ENCODE measurements around the gene SFMBT2. TPM values are rescaled to one million over a fixed set of nuclear protein-coding genes. Genes with fewer than 3 reads are reported as not detected.

The SFMBT2 gene
- total RNA-seq, 1 experiment from 2014 or later, result 14.3 TPM

DNA sequence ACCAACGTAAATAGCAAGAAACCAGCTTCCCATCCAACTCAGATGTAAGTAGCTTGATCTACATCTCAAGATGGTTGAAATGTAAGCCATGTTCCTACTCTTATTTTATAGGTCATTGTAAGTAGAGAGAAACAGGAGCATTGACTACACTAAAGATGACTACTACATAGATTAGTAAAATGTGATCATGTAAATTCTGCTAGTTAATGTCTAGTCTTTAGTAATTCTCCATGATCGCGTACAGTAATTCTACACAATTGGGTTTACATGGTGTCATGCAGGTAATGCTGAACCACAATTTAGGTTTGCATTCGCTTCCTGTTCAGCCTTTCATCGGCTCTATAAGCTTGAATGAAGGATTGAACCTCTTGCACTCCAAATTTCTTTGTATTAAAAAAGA, 14.9 kb upstream of the SFMBT2 start:
- no peak for TF ChIP-seq NFE2L1 (CRISPR knock-in tag; IDR thresholded peaks at IDR 0.05)
- no peak for TF ChIP-seq EMX1 (CRISPR knock-in tag; IDR thresholded peaks at IDR 0.05)
- no peak for TF ChIP-seq ZBTB21 (CRISPR knock-in tag; IDR thresholded peaks at IDR 0.05; ENCODE audit: borderline replicate concordance)
- TF ChIP-seq MYBL2 (CRISPR knock-in tag; IDR thresholded peaks at IDR 0.05), result no peak
- DNase-seq (ENCODE audit: low spot score) (no peak), ATAC-seq (no peak)
- ChIA-PET CTCF (no interaction called here), POLR2A (no interaction called here)
- Mint-ChIP-seq H3K9me3 (no peaks in the 10 kb centered on the region), H3K4me3 (no peak overlapping the region), H3K36me3 (no peaks in the 10 kb centered on the region), H3K4me1 (peaks cover 51% of the 10 kb centered on the region), H3K27me3 (ENCODE audit: low read depth) (peaks cover 49% of the 10 kb centered on the region), H3K27ac (no peak overlapping the region)

DNA sequence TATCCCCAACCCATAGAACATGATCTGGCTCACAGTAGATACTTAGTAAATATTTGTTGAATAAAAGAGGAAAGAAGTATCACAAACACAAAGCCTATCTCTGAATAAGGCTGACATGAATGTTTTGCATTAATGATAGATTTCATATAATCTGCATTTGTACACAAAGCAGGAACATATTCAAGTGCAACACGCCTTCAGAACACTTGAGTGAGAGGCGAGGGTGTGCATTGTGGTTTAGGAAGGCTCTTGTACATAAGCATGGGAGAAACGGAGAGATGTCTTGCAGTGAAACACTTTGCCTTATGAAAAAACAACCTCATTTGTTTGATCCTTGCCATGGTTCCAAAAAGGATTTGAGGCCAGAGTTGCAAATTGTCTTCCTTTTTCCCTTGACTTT, 14.1 kb upstream of the SFMBT2 start:
- CTCF ChIA-PET, result interaction anchor here (0.7 to 1.3 kb wide), 3 partner anchors 95 to 304 kb away, joined by 3 to 6 read pairs (median 4); no protein-coding TSS in a partner anchor

DNA sequence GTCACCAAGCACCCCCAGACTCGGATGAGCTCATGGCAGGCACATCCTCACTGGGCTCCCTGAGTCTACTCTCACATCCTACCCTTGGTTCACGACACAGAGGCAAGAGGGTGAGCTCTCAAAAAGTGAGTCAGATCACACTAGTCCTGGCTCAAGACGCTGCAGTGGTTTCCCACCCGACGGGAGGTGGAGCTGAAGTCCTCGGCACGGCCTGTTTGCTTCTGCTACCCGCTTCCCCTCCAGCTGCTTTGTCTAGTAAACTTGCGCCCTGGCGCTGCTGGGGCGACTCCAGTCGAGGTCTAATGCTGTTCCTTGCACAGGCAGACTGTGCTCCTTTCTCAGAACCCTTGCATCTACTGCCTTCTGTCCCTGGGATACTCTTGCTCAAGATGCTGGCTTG, 13.5 kb upstream of the SFMBT2 start:
- no peaks in the 10 kb centered on the region for H3K36me3 Mint-ChIP-seq
- peak overlapping the region; percentile 47 for H3K4me3 Mint-ChIP-seq
- ChIA-PET CTCF (interaction anchor here (0.7 to 1.3 kb wide), 3 partner anchors 96 to 303 kb away, joined by 3 to 6 read pairs (median 4); no protein-coding TSS in a partner anchor), POLR2A (no interaction called here)
- DNase-seq (ENCODE audit: low spot score) (peak; percentile 24), ATAC-seq (peak; percentile 62)
- H3K4me1 Mint-ChIP-seq, result peaks cover 47% of the 10 kb centered on the region
- H3K27me3 Mint-ChIP-seq (ENCODE audit: low read depth), result peaks cover 51% of the 10 kb centered on the region
- H3K9me3 Mint-ChIP-seq, result peaks cover 5% of the 10 kb centered on the region
- TF ChIP-seq, protein P1, sequence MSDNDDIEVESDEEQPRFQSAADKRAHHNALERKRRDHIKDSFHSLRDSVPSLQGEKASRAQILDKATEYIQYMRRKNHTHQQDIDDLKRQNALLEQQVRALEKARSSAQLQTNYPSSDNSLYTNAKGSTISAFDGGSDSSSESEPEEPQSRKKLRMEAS (CRISPR knock-in tag; IDR thresholded peaks at IDR 0.05), result no peak
- TF ChIP-seq ZNF423 (CRISPR knock-in tag; IDR thresholded peaks at IDR 0.05), result no peak
- TF ChIP-seq, protein P2, sequence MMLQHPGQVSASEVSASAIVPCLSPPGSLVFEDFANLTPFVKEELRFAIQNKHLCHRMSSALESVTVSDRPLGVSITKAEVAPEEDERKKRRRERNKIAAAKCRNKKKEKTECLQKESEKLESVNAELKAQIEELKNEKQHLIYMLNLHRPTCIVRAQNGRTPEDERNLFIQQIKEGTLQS (CRISPR knock-in tag; conservative IDR thresholded peaks at IDR 0.05), result no peak
- TF ChIP-seq, protein P3, sequence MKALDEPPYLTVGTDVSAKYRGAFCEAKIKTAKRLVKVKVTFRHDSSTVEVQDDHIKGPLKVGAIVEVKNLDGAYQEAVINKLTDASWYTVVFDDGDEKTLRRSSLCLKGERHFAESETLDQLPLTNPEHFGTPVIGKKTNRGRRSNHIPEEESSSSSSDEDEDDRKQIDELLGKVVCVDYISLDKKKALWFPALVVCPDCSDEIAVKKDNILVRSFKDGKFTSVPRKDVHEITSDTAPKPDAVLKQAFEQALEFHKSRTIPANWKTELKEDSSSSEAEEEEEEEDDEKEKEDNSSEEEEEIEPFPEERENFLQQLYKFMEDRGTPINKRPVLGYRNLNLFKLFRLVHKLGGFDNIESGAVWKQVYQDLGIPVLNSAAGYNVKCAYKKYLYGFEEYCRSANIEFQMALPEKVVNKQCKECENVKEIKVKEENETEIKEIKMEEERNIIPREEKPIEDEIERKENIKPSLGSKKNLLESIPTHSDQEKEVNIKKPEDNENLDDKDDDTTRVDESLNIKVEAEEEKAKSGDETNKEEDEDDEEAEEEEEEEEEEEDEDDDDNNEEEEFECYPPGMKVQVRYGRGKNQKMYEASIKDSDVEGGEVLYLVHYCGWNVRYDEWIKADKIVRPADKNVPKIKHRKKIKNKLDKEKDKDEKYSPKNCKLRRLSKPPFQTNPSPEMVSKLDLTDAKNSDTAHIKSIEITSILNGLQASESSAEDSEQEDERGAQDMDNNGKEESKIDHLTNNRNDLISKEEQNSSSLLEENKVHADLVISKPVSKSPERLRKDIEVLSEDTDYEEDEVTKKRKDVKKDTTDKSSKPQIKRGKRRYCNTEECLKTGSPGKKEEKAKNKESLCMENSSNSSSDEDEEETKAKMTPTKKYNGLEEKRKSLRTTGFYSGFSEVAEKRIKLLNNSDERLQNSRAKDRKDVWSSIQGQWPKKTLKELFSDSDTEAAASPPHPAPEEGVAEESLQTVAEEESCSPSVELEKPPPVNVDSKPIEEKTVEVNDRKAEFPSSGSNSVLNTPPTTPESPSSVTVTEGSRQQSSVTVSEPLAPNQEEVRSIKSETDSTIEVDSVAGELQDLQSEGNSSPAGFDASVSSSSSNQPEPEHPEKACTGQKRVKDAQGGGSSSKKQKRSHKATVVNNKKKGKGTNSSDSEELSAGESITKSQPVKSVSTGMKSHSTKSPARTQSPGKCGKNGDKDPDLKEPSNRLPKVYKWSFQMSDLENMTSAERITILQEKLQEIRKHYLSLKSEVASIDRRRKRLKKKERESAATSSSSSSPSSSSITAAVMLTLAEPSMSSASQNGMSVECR (CRISPR knock-in tag; IDR thresholded peaks at IDR 0.05; ENCODE audit: borderline replicate concordance), result no peak
- TF ChIP-seq PRRX2 (CRISPR knock-in tag; IDR thresholded peaks at IDR 0.05), result no peak
- H3K27ac Mint-ChIP-seq, result no peak overlapping the region

More for the DNA sequence above, 14.1 kb upstream of the SFMBT2 start:
- Mint-ChIP-seq H3K36me3 (no peaks in the 10 kb centered on the region), H3K4me1 (peaks cover 51% of the 10 kb centered on the region), H3K9me3 (no peaks in the 10 kb centered on the region; the same call in 1 of the 2 replicates), H3K4me3 (no peak overlapping the region), H3K27ac (no peak overlapping the region), H3K27me3 (ENCODE audit: low read depth) (peaks cover 49% of the 10 kb centered on the region)
- DNase-seq (ENCODE audit: low spot score) (no peak), ATAC-seq (no peak)
- no peak for TF ChIP-seq NFYB (CRISPR knock-in tag; conservative IDR thresholded peaks at IDR 0.05; ENCODE audit: low read depth)
- TF ChIP-seq SMAD3 (CRISPR knock-in tag; IDR thresholded peaks at IDR 0.05; ENCODE audit: borderline replicate concordance), result no peak
- TF ChIP-seq OVOL2 (CRISPR knock-in tag; IDR thresholded peaks at IDR 0.05; ENCODE audit: borderline replicate concordance), result no peak
- TF ChIP-seq SMAD4 (CRISPR knock-in tag; IDR thresholded peaks at IDR 0.05), result no peak
- POLR2A ChIA-PET, result no interaction called here

DNA sequence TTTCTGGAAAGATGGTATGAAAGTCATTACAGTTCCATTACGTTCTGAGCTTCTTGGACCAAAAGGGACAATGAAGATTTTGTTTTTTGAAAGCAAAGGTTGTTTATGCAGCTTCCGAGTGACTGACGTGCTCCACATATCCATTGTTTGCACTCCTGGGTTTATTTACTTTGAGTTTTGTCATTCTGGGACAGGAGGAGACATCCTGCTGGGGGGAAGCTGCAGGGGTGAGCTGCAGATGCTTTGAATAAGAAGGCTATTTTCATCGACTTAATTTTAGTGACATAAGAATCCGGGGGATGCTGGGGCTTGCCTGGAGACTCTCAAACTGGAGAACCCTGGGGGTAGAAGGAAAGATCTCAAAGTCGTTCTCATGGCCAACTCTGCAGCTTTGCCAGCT, 12.7 kb upstream of the SFMBT2 start:
- H3K36me3 Mint-ChIP-seq, result no peaks in the 10 kb centered on the region
- CTCF ChIA-PET, result interaction anchor here (0.8 kb wide), 1 partner anchor 369 kb away, joined by 3 read pairs; no protein-coding TSS in a partner anchor
- DNase-seq (ENCODE audit: low spot score), result peak; percentile 26
- H3K4me1 Mint-ChIP-seq, result peaks cover 39% of the 10 kb centered on the region
- H3K4me3 Mint-ChIP-seq, result peak overlapping the region; percentile 46
- peak; percentile 47 for ATAC-seq
- H3K9me3 Mint-ChIP-seq, result peaks cover 5% of the 10 kb centered on the region
- POLR2A ChIA-PET, result interaction anchor here (1.3 kb wide), 1 partner anchor 12 kb away, joined by 3 read pairs; the partner anchor contains the start of gene SFMBT2
- peaks cover 56% of the 10 kb centered on the region for H3K27me3 Mint-ChIP-seq (ENCODE audit: low read depth)
- peak overlapping the region; percentile 26; the same call in 1 of the 2 replicates for H3K27ac Mint-ChIP-seq
- TF ChIP-seq, protein P4, sequence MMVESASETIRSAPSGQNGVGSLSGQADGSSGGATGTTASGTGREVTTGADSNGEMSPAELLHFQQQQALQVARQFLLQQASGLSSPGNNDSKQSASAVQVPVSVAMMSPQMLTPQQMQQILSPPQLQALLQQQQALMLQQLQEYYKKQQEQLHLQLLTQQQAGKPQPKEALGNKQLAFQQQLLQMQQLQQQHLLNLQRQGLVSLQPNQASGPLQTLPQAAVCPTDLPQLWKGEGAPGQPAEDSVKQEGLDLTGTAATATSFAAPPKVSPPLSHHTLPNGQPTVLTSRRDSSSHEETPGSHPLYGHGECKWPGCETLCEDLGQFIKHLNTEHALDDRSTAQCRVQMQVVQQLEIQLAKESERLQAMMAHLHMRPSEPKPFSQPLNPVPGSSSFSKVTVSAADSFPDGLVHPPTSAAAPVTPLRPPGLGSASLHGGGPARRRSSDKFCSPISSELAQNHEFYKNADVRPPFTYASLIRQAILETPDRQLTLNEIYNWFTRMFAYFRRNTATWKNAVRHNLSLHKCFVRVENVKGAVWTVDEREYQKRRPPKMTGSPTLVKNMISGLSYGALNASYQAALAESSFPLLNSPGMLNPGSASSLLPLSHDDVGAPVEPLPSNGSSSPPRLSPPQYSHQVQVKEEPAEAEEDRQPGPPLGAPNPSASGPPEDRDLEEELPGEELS (CRISPR knock-in tag; IDR thresholded peaks at IDR 0.05), result peak; percentile 50; the same call in 1 of the 2 replicates
- TF ChIP-seq, protein P5, sequence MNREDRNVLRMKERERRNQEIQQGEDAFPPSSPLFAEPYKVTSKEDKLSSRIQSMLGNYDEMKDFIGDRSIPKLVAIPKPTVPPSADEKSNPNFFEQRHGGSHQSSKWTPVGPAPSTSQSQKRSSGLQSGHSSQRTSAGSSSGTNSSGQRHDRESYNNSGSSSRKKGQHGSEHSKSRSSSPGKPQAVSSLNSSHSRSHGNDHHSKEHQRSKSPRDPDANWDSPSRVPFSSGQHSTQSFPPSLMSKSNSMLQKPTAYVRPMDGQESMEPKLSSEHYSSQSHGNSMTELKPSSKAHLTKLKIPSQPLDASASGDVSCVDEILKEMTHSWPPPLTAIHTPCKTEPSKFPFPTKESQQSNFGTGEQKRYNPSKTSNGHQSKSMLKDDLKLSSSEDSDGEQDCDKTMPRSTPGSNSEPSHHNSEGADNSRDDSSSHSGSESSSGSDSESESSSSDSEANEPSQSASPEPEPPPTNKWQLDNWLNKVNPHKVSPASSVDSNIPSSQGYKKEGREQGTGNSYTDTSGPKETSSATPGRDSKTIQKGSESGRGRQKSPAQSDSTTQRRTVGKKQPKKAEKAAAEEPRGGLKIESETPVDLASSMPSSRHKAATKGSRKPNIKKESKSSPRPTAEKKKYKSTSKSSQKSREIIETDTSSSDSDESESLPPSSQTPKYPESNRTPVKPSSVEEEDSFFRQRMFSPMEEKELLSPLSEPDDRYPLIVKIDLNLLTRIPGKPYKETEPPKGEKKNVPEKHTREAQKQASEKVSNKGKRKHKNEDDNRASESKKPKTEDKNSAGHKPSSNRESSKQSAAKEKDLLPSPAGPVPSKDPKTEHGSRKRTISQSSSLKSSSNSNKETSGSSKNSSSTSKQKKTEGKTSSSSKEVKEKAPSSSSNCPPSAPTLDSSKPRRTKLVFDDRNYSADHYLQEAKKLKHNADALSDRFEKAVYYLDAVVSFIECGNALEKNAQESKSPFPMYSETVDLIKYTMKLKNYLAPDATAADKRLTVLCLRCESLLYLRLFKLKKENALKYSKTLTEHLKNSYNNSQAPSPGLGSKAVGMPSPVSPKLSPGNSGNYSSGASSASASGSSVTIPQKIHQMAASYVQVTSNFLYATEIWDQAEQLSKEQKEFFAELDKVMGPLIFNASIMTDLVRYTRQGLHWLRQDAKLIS (CRISPR knock-in tag; IDR thresholded peaks at IDR 0.05; ENCODE audit: borderline replicate concordance), result no peak
- TF ChIP-seq, protein P6, sequence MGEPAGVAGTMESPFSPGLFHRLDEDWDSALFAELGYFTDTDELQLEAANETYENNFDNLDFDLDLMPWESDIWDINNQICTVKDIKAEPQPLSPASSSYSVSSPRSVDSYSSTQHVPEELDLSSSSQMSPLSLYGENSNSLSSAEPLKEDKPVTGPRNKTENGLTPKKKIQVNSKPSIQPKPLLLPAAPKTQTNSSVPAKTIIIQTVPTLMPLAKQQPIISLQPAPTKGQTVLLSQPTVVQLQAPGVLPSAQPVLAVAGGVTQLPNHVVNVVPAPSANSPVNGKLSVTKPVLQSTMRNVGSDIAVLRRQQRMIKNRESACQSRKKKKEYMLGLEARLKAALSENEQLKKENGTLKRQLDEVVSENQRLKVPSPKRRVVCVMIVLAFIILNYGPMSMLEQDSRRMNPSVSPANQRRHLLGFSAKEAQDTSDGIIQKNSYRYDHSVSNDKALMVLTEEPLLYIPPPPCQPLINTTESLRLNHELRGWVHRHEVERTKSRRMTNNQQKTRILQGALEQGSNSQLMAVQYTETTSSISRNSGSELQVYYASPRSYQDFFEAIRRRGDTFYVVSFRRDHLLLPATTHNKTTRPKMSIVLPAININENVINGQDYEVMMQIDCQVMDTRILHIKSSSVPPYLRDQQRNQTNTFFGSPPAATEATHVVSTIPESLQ (CRISPR knock-in tag; IDR thresholded peaks at IDR 0.05), result no peak
